Activated CD4-positive, alpha-beta T cell treated with anti-CD3 and anti-CD28 coated beads for 48 hours (primary cell): ENCODE data around the gene MPRIP.
"Not testable (repeated sequence)": the region's sequence is repeated elsewhere in the genome, so short reads cannot be mapped to it uniquely, and the experiment has no call there.

Experiments
- DNase-seq: peaks from one replicate; pipeline ENCODE4 v3.0.0-alpha.2; 2020

MPRIP gene

GRCh38 chr17:17153071-17153470 is 110.8 kb downstream of the MPRIP start:
- no peak for DNase-seq

- no peak for DNase-seq
Observed at GRCh38 chr17:17153709-17154108, 111.5 kb downstream of the MPRIP start.

GRCh38 chr17:17154556-17154955 is 112.3 kb downstream of the MPRIP start:
- no peak for DNase-seq

GRCh38 chr17:17154981-17155380 is 112.7 kb downstream of the MPRIP start:
- DNase-seq, result no peak

GRCh38 chr17:17155568-17155967 is 113.3 kb downstream of the MPRIP start:
- no peak for DNase-seq

- DNase-seq, result no peak
Observed at GRCh38 chr17:17156107-17156506, 113.8 kb downstream of the MPRIP start.

- DNase-seq, result no peak
Observed at GRCh38 chr17:17156511-17156910, 114.3 kb downstream of the MPRIP start.

GRCh38 chr17:17157041-17157440 is 114.8 kb downstream of the MPRIP start:
- DNase-seq, result no peak

- DNase-seq, result not testable (repeated sequence)
Observed at GRCh38 chr17:17158506-17158905, 116.2 kb downstream of the MPRIP start.

GRCh38 chr17:17159571-17159970 is 117.3 kb downstream of the MPRIP start:
- no peak for DNase-seq

GRCh38 chr17:17161121-17161520 is 118.9 kb downstream of the MPRIP start:
- DNase-seq, result no peak

GRCh38 chr17:17161759-17162158 is 119.5 kb downstream of the MPRIP start:
- DNase-seq, result no peak

- no peak for DNase-seq
Observed at GRCh38 chr17:17164156-17164555, 121.9 kb downstream of the MPRIP start.

- no peak for DNase-seq
Observed at GRCh38 chr17:17164676-17165075, 122.4 kb downstream of the MPRIP start.

- no peak for DNase-seq
Observed at GRCh38 chr17:17165666-17166308, 123.5 kb downstream of the MPRIP start.

GRCh38 chr17:17166446-17166845 is 124.2 kb downstream of the MPRIP start:
- DNase-seq, result no peak

GRCh38 chr17:17167356-17167755 is 125.1 kb downstream of the MPRIP start:
- DNase-seq, result no peak

- no peak for DNase-seq
Observed at GRCh38 chr17:17167986-17168385, 125.7 kb downstream of the MPRIP start.

GRCh38 chr17:17168401-17168800 is 126.1 kb downstream of the MPRIP start:
- DNase-seq, result no peak

- no peak for DNase-seq
Observed at GRCh38 chr17:17169396-17169795, 127.1 kb downstream of the MPRIP start.

- DNase-seq, result no peak
Observed at GRCh38 chr17:17170346-17170985, 128.2 kb downstream of the MPRIP start.

GRCh38 chr17:17171186-17171585 is 128.9 kb downstream of the MPRIP start:
- DNase-seq, result no peak

GRCh38 chr17:17172001-17172939 is 130.0 kb downstream of the MPRIP start:
- DNase-seq, result no peak

- no peak for DNase-seq
Observed at GRCh38 chr17:17172990-17173389, 130.7 kb downstream of the MPRIP start.
